ENCODE results near the gene THAP10.
A peak's percentile ranks its signal among the peaks of the same experiment; 100 is the strongest.

The THAP10 gene

GRCh38 chr15:70870051-70870450, 22.2 kb downstream of the THAP10 start:
- TF ChIP-seq CTCF (conservative IDR thresholded peaks at IDR 0.05; ENCODE audit: control insufficient read depth, insufficient read depth, low read depth, low read length), result no peak
- peak; percentile 83 for DNase-seq (ENCODE audit: low read depth)
- H3K4me3 ChIP-seq (ENCODE audit: control insufficient read depth, low read depth, low read length), result no peak overlapping the region

- DNase-seq (ENCODE audit: low read depth), result no peak
These were observed 22.9 kb downstream of the THAP10 start for GRCh38 chr15:70869346-70869745.

GRCh38 chr15:70867911-70868467, 24.2 kb downstream of the THAP10 start:
- no peak for TF ChIP-seq CTCF (conservative IDR thresholded peaks at IDR 0.05; ENCODE audit: control insufficient read depth, insufficient read depth, low read depth, low read length)
- peak; percentile 83 for DNase-seq (ENCODE audit: low read depth)
- H3K4me3 ChIP-seq (ENCODE audit: control insufficient read depth, low read depth, low read length), result no peak overlapping the region

More at GRCh38 chr15:70869346-70869745, 22.9 kb downstream of the THAP10 start:
- no peak for TF ChIP-seq CTCF (conservative IDR thresholded peaks at IDR 0.05; ENCODE audit: control insufficient read depth, insufficient read depth, low read depth, low read length)
- no peak overlapping the region for H3K4me3 ChIP-seq (ENCODE audit: control insufficient read depth, low read depth, low read length)

GRCh38 chr15:70866982-70867641, 25.1 kb downstream of the THAP10 start:
- no peak for DNase-seq (ENCODE audit: low read depth)
- TF ChIP-seq CTCF (conservative IDR thresholded peaks at IDR 0.05; ENCODE audit: control insufficient read depth, insufficient read depth, low read depth, low read length), result no peak
- no peak overlapping the region for H3K4me3 ChIP-seq (ENCODE audit: control insufficient read depth, low read depth, low read length)

GRCh38 chr15:70863450-70864218, 28.6 kb downstream of the THAP10 start:
- TF ChIP-seq CTCF (conservative IDR thresholded peaks at IDR 0.05; ENCODE audit: control insufficient read depth, insufficient read depth, low read depth, low read length), result no peak
- H3K4me3 ChIP-seq (ENCODE audit: control insufficient read depth, low read depth, low read length), result no peak overlapping the region
- DNase-seq (ENCODE audit: low read depth), result peak; percentile 85

GRCh38 chr15:70859998-70860397, 32.2 kb downstream of the THAP10 start:
- no peak overlapping the region for H3K4me3 ChIP-seq (ENCODE audit: control insufficient read depth, low read depth, low read length)
- TF ChIP-seq CTCF (conservative IDR thresholded peaks at IDR 0.05; ENCODE audit: control insufficient read depth, insufficient read depth, low read depth, low read length), result no peak

More at GRCh38 chr15:70859998-70860397, 32.2 kb downstream of the THAP10 start:
- no peak for DNase-seq (ENCODE audit: low read depth)
